HG03558 (cell line): ENCODE data around the gene PIEZO2.

Experiments used
- ATAC-seq: cut with Tn5 transposase; IDR thresholded peaks from one replicate; pipeline ENCODE4 v1.9.1; 2021; ENCODE audit warnings: moderate number of reproducible peaks; ENCODE audit not compliant: unreplicated experiment; ENCODE audit errors: extremely low read depth

Gene PIEZO2

DNA sequence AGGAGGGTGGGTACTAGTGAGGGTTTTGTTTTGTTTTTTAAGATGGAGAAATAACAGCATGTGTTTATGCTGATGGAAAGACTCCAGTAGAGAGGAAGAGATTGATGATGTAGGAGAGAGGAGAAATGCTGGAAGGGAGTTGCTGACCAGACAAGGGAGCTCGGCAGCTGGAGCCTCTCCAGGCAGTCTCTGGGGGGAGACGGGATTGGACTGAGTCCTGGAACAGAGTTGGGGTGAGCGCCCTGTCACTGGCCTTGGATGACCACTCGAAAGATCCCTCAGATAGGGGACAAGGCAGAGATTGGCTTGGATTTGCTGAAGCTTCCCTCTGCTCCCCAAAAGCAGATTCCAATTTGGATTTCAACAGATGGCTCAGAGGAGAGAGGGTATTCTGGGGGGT is 425.9 kb downstream of the PIEZO2 start:
- ATAC-seq = no peak

- ATAC-seq = no peak
These were observed 430.6 kb downstream of the PIEZO2 start for GRCh38 chr18:10718809-10719208.

- no peak for ATAC-seq
These were observed 433.6 kb downstream of the PIEZO2 start for GRCh38 chr18:10715791-10716190.

DNA sequence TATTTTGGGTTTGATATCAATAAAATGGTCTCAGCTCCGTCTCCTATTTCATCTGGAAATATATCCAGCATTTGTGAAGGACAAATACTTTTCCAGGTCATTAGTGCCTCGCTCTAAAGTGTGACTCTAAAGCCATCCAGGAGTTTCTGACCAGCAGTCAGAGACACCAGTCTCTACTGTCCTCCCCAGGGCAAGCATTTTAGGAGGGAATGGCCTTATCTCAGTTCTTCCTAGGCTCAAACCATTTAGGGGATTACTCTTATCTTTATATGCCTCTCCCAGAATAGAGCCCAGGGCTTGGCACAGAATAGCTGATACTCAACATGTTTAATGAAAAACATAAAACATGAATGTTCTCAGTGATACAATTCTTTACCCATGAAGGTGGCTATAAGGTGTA is 436.0 kb downstream of the PIEZO2 start:
- no peak for ATAC-seq

DNA sequence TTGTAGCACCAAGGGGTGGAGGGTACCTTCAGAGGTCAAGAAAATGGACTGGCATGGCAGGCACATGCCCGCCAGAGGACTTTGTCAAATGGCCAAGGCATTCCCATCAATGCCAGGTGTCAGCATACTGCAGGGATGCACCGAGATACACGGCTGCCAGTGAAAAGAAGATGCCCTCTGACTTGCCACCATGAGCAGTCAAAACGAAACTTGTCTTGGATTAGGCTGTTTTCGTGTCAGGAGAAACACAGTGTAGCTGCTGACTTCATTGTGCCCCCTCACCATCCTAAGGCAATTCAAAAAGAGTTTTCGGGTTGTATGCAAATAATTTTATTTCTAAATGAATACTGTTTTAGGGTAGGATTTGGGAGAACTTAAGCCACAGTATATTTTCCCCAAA is 442.1 kb downstream of the PIEZO2 start:
- ATAC-seq = no peak

DNA sequence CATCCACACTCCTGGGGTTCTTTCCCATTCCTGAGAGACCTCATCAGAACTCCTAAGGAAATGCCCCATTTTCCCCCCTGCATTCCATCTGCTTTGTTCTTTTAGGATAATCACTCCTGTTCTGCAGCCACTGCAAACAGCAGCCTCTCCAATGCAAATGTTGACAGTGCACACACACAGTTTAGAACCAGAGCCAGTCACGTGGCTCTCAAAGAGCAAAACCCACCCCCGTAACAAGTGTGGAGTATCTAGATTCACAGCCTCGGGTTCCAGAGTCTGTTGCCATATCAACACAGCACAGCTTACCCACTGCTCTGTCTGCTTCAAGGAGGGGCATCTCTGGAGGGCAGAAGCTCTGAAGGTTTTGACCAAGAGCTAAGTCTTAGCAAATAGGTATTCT is 443.6 kb downstream of the PIEZO2 start:
- no peak for ATAC-seq

- ATAC-seq = no peak
These were observed 444.1 kb downstream of the PIEZO2 start for GRCh38 chr18:10705291-10705690.

- ATAC-seq = no peak
These were observed 447.2 kb downstream of the PIEZO2 start for GRCh38 chr18:10702206-10702605.

- ATAC-seq = no peak
These were observed 459.0 kb downstream of the PIEZO2 start for GRCh38 chr18:10690366-10690765.

DNA sequence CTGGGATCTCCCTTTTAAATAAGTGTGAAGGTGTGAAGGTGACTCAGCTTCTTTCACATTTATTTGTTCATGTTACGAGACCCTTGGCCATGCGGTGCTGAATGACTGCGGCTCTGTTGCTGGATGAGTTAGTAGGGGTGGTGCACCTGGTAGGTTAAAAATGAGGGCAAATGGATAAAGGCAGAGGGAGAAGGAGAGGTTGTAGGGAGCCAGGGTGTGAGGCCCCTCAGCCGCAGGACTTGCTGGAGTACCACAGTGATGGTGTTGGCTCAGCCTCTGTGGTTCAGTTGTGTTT is 459.4 kb downstream of the PIEZO2 start:
- no peak for ATAC-seq

DNA sequence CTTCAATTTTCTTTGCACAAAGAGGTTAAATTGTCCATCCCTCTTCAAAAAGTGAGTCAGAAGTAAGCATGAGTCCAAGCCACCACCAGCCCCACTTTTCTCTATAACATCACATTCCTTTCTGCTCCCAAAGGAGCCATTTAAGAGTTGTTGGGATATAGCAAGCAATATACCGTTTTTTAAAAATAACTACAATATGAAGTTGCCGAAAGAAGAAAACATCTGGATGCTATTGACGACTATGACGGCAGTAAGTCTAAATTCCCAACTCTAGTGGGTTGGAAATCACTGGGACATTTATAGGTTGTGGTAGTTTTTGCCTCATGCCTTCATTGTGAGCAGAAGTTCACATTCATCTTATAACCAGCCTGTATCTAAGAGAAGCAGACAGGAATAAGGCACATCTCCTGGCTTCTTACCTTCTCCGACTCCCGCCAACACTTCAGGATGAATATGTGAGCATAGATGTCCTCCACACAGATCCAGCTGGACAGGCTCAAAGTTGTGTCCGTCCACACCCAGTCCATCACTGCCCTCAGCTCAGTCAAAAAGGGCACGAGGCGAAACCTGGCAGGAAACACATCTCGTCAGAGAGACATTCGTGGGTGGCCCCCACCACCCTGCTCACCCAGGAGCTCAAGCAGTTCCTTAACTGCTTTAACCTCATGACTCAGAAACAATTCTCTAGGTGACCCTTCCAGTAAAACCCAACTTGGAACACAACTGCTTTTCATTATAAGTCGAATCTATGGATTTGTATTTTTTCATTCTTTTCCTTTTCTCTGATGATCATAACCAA is 459.9 kb downstream of the PIEZO2 start:
- ATAC-seq = no peak

GRCh38 chr18:10688766-10689165 is 460.6 kb downstream of the PIEZO2 start:
- ATAC-seq = no peak

DNA sequence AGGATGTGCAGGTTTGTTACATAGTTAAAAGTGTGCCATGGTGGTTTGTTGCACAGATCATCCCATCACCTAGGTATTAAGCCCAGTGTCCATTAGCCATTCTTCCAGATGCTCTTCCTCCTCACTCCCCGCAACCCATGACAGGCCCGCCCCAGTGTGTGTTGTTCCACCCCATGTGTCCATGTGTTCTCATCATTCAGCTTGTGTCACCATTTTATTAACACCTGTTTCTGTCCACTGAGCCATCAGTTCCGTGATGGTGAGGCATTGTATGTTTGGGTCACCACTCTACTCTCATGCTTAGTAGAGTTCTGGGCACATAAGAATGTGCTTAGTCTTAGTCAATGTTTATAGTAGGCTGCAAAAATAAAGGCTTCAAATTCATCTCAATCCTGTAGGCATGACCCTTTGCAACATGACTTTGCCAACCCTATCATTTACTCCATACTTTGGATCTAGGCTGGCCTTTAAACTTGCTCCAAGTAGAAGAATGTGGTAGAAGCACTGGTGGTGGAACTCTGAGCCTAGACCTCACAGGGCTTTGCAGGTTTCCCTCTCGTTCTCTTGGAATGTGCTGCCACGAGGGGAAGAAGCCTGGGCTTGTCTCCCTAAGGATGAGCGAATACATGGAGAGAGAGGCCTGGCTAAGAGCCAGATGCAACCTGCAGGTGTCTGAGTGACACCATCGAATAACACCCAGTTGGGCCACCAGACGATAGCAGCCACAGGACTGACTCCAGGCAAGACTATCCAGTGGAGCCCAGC is 462.0 kb downstream of the PIEZO2 start:
- ATAC-seq = no peak

- ATAC-seq = no peak
These were observed 463.1 kb downstream of the PIEZO2 start for GRCh38 chr18:10686308-10686707.

DNA sequence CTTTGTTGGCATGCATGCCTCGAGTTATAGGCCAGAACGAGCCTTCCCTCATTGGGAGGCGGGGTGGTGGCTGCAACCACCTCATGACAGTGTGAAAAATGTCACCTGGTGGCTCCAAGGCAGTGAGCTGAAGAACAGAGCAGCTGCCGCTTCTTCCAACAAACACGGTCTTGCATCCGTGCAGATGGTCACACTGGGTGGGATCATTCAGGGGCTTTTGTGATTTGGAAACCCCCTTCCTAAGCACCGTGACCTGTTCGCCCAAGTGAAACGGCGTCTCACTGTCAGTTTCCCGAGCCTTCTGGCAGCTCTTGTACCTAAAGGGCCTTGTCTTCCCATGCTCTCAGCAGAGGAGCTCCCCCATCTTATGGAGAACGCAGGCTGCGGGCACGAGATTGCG is 463.9 kb downstream of the PIEZO2 start:
- ATAC-seq = no peak

DNA sequence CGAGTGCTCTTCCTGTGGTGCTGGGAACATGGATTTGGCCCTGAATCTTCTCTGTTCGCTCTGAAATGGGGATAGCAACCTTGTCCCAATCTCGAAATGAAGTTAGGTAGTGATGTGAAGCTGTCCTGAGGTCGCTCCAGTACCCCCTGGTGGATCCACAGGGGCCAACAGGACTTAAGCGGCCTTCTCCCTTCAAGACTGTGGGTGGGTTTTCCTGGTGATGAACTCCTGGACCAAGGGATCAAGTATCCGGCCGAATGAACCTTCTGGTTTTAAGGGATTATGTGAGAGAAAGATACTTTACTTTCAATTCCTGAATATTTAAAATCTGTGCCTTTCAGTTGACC is 467.0 kb downstream of the PIEZO2 start:
- ATAC-seq = no peak

- ATAC-seq = no peak
These were observed 467.6 kb downstream of the PIEZO2 start for GRCh38 chr18:10681581-10682367.

- ATAC-seq = no peak
These were observed 469.1 kb downstream of the PIEZO2 start for GRCh38 chr18:10680271-10680596.

DNA sequence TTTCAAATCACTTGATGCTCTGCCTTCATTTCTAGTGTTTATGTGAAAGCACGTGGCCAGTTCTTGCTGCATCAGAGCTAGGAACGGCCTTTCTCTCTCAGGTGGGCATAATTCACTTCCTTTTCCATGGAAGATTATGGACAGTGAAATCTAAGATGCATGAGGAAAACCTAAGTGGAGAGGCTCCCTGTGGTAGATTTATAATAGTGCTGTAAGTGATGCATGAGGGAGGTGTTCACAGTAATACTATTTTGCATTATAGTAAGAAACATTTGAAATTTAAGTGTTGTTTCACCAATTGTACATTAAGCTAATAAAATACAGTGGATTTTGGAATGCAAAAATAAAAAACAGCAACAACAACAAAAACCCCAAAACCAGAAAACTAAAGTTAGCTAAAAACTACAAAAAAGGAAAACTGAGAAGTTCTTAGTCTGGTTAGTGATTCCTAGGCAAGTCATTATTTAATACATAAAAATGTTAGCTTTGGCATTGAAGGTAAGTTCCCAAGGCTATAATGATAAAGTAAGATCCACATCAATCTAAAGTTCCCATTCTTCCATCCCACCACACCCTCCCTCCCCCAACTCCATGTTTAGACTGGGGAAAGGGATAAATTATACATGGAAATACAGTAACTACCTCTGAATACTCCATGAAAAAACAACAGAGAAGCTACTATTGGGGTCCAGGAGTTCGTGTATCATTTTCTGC is 469.7 kb downstream of the PIEZO2 start:
- ATAC-seq = no peak

DNA sequence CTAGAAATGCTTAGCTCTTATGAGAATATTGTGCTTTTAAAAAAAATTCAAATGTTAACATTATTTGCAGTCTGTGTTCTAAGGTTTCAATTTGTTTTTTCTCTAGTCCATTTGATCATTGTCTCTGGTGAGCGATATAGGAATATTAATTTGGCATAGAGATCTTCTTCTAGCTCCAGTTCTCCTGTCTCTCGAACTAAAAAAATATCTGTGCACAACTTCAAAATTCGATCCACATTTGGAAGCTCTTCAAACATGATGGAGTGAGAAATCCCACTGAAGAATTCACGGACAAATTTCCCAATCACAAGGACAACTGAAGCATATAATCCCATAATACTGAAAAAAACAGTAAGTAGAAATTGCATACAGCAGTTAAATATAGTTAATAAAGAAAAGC is 477.9 kb downstream of the PIEZO2 start:
- no peak for ATAC-seq

DNA sequence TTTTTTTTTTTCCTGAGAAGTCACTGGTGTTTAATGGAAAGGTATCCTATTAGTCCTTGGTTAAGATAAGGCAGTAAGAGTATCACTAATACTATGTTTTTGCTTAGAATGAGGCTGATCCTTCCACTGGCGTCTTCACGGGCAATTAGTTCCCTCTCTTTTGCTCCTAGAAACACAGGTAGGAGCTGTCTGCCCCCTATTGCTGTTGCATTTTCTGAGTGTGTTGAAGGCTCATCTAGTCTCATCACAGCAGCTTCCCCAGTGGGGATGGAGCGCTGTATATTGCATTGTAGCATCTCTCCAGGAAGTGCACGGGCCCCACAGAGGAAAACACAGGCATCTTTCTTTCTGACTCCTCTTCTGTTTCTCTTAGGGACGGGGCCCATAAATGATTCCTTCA is 478.5 kb downstream of the PIEZO2 start:
- no peak for ATAC-seq
